ENCODE measurements around the gene NKAIN2. TPM values are rescaled to one million over a fixed set of nuclear protein-coding genes. Genes with fewer than 3 reads are reported as not detected.
"Not testable (repeated sequence)": the region's sequence is repeated elsewhere in the genome, so short reads cannot be mapped to it uniquely, and the experiment has no call there.

Gene NKAIN2
- total RNA-seq, 1 experiment from 2014 or later = 2.2 TPM

- ChIA-PET CTCF (no interaction called here), POLR2A (ENCODE audit: low non-redundant PET) (no interaction called here)
- no peaks in the 10 kb centered on the region for H3K27me3 ChIP-seq (replicated peaks; ENCODE audit: insufficient read depth, low read depth, low read length, poor library complexity)
- no peak for DNase-seq (ENCODE audit: low spot score)
- H3K4me1 ChIP-seq (ENCODE audit: insufficient read depth, low read length, poor library complexity, severe bottlenecking) = no peaks in the 10 kb centered on the region
- no peaks in the 10 kb centered on the region for H3K36me3 ChIP-seq (ENCODE audit: insufficient read depth, low read length, poor library complexity, severe bottlenecking)
- no TSS peak for BruUV-seq (replicated peaks)
- no peak overlapping the region for H3K27ac ChIP-seq (ENCODE audit: low read depth, low read length, poor library complexity, severe bottlenecking)
- no peaks in the 10 kb centered on the region for H3K9me3 ChIP-seq (ENCODE audit: low read depth, low read length, poor library complexity, severe bottlenecking)
- H3K4me3 ChIP-seq (ENCODE audit: low read depth, low read length, poor library complexity, severe bottlenecking) = no peak overlapping the region
- intact Hi-C loops (cut with micrococcal nuclease; ENCODE audit: unreplicated experiment) = no loop called here
- TF ChIP-seq EZH2 (IDR thresholded peaks at IDR 0.05; ENCODE audit: borderline replicate concordance, low read depth, low read length, poor library complexity, severe bottlenecking) = no peak
- TF ChIP-seq CTCF (conservative IDR thresholded peaks at IDR 0.05; ENCODE audit: low read depth, low read length) = no peak
These were observed 207.5 kb downstream of the NKAIN2 start for GRCh38 chr6:124011180-124011579.

GRCh38 chr6:124022051-124022450 is 218.4 kb downstream of the NKAIN2 start:
- DNase-seq (ENCODE audit: low spot score); H3K9me3 ChIP-seq (ENCODE audit: low read depth, low read length, poor library complexity, severe bottlenecking); H3K4me3 ChIP-seq (ENCODE audit: low read depth, low read length, poor library complexity, severe bottlenecking); H3K27ac ChIP-seq (ENCODE audit: low read depth, low read length, poor library complexity, severe bottlenecking); intact Hi-C loops (cut with micrococcal nuclease; ENCODE audit: unreplicated experiment); H3K4me1 ChIP-seq (ENCODE audit: insufficient read depth, low read length, poor library complexity, severe bottlenecking); CTCF ChIA-PET; POLR2A ChIA-PET (ENCODE audit: low non-redundant PET); H3K36me3 ChIP-seq (ENCODE audit: insufficient read depth, low read length, poor library complexity, severe bottlenecking); BruUV-seq (replicated peaks); H3K27me3 ChIP-seq (replicated peaks; ENCODE audit: insufficient read depth, low read depth, low read length, poor library complexity): not testable (repeated sequence)

- no peak overlapping the region for H3K4me3 ChIP-seq (ENCODE audit: low read depth, low read length, poor library complexity, severe bottlenecking)
- ChIA-PET POLR2A (ENCODE audit: low non-redundant PET) (no interaction called here), CTCF (no interaction called here)
- H3K36me3 ChIP-seq (ENCODE audit: insufficient read depth, low read length, poor library complexity, severe bottlenecking) = no peaks in the 10 kb centered on the region
- no peak overlapping the region for H3K27ac ChIP-seq (ENCODE audit: low read depth, low read length, poor library complexity, severe bottlenecking)
- intact Hi-C loops (cut with micrococcal nuclease; ENCODE audit: unreplicated experiment) = no loop called here
- peak; percentile 60 for DNase-seq (ENCODE audit: low spot score)
- H3K9me3 ChIP-seq (ENCODE audit: low read depth, low read length, poor library complexity, severe bottlenecking) = no peaks in the 10 kb centered on the region
- H3K27me3 ChIP-seq (replicated peaks; ENCODE audit: insufficient read depth, low read depth, low read length, poor library complexity) = peaks cover 3% of the 10 kb centered on the region
- TF ChIP-seq EZH2 (IDR thresholded peaks at IDR 0.05; ENCODE audit: borderline replicate concordance, low read depth, low read length, poor library complexity, severe bottlenecking) (no peak), CTCF (conservative IDR thresholded peaks at IDR 0.05; ENCODE audit: low read depth, low read length) (no peak)
- H3K4me1 ChIP-seq (ENCODE audit: insufficient read depth, low read length, poor library complexity, severe bottlenecking) = no peaks in the 10 kb centered on the region
- BruUV-seq (replicated peaks) = no TSS peak
These were observed 219.0 kb downstream of the NKAIN2 start for GRCh38 chr6:124022641-124023040.

GRCh38 chr6:124026694-124027093 is 223.0 kb downstream of the NKAIN2 start:
- intact Hi-C loops (cut with micrococcal nuclease; ENCODE audit: unreplicated experiment) = no loop called here
- Histone ChIP-seq H3K9me3 (ENCODE audit: low read depth, low read length, poor library complexity, severe bottlenecking) (no peaks in the 10 kb centered on the region), H3K36me3 (ENCODE audit: insufficient read depth, low read length, poor library complexity, severe bottlenecking) (no peaks in the 10 kb centered on the region), H3K27me3 (replicated peaks; ENCODE audit: insufficient read depth, low read depth, low read length, poor library complexity) (peaks cover 3% of the 10 kb centered on the region), H3K4me1 (ENCODE audit: insufficient read depth, low read length, poor library complexity, severe bottlenecking) (no peaks in the 10 kb centered on the region), H3K27ac (ENCODE audit: low read depth, low read length, poor library complexity, severe bottlenecking) (no peak overlapping the region), H3K4me3 (ENCODE audit: low read depth, low read length, poor library complexity, severe bottlenecking) (no peak overlapping the region)
- no peak for DNase-seq (ENCODE audit: low spot score)
- POLR2A ChIA-PET (ENCODE audit: low non-redundant PET) = no interaction called here
- CTCF ChIA-PET = no interaction called here
- no TSS peak for BruUV-seq (replicated peaks)
- TF ChIP-seq EZH2 (IDR thresholded peaks at IDR 0.05; ENCODE audit: borderline replicate concordance, low read depth, low read length, poor library complexity, severe bottlenecking) = no peak
- TF ChIP-seq CTCF (conservative IDR thresholded peaks at IDR 0.05; ENCODE audit: low read depth, low read length) = no peak
